NCI-H187 (cell line): Measurements from ENCODE around the gene RRP7A.
"Not testable (repeated sequence)": the region's sequence is repeated elsewhere in the genome, so short reads cannot be mapped to it uniquely, and the experiment has no call there.

Experiments used
- DNase-seq, 2 experiments: peaks; one replicate each; lab custom pipeline; 2025; lab: John Stamatoyannopoulos, UW

RRP7A gene

DNA sequence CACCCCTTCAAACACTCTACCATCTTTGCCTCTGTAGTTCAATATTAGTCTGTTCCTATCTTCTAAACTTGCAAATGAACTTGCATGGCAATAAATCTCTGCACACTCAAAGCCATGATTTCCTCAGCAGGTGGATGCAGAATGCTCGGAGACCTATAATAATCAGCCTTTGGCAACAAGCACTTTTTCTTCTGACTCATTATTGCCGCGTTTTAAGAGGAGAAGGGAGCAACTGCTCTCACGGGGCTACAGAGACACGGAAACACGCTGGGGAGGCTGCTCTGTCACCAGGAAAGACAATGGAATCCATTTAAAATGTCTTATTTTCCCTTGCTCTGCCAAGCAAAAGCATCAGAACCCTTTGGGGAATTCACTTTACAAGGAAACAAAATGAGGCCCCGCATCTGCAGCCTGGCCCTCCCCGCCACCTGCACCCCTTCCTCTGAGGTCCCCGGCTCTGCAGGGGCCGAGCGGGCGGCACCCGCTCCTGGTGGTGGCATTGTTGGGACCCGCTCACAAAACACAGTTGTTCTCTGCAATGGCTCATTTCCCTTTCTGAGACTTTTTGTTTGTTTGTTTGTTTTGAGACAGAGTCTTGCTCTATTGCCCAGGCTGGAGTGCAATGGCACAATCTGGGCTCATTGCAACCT is 15.6 kb upstream of the RRP7A start:
- DNase-seq, result not testable (repeated sequence)

DNA sequence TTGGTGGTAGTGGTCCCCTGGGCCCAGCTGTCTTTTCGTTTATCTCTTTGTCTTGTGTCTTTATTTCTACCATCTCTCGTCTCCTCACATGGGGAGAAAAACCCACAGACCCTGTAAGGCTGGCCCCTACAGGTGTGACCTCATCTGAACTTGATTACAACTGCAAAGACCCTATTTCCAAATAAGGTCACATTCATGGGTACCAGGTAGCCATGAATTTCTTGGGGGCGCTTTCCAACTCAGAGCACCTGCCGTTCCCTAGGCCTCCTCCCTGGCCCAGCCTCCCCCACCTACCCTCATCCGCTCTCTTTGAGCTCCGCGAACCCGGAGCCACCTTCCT is 14.0 kb upstream of the RRP7A start:
- no peak for DNase-seq

DNA sequence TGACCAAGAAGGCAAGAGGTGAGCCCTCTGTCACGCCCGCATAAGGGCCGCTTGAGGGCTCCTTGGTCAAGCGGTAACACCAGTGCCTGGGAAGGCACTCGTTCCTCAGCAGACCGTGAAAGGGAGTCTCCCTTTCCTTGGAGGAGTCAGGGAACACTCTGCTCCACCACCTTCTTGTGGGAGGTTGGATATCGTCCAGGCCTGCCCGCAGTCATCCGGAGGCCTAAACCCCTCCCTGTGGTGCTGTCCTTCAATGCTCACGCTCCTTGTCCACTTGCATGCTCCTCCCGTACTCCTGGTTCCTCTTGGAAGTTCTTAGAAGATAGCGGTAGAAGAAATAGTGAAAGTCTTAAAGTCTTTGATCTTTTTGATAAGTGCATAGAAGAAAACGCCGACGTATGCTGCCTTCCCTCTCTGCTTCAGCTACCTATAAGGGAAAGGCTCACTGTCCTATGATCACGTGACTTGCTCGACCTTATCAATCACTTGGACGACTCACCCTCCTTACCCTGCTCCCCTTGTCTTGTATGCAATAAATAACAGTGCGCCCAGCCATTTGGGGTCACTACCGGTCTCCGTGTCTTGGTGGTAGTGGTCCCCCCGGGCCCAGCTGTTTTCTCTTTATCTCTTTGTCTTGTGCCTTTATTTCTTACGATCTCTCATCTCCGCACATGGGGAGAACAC is 11.9 kb upstream of the RRP7A start:
- not testable (repeated sequence) for DNase-seq

DNA sequence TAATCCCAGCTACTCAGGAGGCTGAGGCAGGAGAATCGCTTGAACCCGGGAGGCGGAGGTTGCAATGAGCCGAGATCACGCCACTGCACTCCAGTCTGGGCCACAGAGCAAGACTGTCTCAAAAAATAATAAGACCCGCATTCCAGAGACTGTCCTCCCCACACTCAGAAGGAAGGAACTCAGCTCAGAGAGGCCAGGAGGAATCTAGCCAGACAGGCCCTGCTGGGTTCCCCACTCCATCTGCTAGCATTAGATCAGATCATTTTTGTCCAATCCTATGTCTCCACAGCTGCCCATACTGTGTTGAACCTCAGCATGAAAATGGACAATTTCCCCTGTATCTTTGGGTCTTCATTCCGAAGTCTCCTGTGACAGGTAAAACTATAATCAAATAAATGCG is 9.8 kb upstream of the RRP7A start:
- DNase-seq, result not testable (repeated sequence)

DNA sequence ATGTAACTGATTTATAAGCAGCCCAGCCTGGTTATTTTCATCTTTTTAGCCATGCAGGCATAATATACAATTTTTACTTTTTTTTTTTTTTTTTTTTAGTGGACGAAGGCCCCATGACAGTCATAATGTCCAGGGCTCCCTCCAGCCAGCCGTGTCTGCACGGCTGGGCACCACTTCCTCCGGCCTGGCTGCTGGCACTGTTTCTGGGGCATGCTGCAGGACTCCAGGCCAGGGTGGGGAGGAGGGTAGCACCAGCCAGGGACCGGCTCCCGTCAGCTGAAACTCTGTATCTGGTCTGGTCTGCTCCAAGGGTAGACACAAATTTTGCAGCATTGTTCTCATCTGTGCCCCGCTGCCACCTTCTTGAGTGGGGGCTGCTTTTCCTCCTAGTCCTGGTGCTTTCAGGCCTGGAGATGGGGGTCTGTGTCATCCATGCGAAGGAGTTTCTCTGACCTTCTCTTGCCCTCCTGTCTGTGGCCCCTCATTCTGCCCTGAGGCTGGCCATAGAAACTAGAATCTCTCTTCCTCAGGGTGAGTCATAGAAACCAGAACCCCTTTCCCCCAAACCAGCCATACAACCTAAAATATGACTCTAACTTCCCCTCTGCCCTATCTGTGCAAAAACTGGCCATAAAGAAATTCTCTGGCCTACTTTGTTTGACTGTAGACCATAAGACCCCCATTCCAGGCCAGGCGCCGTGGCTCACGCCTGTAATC is 9.2 kb upstream of the RRP7A start:
- no peak for DNase-seq

DNA sequence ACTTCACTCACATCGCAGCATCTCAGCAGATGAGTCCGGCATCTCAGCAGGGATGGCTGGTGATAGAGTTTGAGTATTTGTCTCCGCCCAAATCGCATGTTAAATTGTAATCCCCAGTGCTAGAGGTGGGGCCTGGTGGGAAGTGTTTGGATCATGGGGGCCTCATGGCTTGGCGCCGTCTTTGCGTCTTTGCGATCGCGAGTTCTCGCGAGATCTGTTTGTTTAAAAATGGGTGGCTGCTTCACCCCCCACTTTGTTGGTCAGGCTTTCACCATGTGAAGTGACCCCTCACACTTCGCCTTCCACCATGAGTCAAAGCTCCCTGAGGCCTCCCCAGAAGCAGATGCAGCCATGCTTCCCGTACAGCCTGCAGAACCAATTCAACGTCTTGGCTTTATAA is 3.0 kb upstream of the RRP7A start:
- DNase-seq, result no peak

DNA sequence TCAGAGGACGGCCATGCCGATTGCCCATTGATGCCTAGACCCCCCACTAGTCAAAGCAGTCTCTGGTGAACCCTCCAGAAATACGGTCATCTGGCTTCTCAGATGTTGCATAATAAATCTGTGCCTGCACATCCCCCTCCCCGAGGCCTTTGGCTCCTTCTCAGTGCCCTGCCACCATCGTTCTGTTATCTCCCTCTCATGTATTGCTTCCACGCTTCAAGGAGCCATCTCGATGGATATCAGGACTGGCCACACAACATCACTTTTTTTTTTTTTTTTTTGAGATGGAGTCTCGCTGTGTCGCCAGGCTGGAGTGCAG is 1.6 kb upstream of the RRP7A start:
- no peak for DNase-seq

DNA sequence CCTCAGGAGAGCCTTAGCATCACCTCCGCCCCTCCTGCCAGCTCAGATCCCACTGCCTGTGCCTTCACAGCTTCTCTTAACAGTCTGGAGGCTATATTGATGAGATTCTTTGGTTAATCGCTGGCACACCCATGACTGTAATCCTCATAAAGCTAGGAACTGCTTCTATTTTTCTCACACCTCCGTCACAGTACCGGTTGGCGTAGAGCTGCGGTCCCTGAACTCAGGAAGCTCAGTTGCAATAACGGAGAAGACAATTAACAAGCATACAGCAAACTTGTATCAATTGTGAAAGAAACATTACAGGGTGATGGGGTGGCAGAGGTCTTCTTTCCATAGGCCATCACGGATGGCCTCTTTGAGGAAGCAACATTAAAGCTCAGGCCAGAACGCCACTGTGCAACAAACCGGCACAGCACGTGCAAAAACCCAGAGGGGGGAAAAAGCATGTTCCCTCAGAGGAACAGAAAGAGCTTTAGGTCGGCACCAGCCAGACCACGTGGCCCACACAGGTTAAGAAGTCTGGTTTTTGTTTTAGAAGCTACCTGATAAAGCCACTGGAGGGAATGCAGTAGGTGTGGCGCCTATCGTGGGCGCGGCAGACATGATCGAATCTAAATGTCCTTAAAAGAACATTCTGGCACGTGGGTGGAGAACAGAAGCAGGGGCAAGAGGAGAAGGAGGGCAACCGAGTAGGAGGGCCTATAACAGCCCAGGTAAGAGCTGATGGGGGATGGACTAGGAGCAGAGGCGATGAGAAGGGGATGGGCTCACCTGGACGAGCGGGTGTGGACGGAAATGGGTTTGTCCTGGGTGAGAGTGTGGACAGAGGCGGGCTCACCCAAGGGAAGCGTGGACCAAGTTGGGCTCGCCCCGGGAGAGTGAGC is 715 bp downstream of the RRP7A start:
- not testable (repeated sequence) for DNase-seq

DNA sequence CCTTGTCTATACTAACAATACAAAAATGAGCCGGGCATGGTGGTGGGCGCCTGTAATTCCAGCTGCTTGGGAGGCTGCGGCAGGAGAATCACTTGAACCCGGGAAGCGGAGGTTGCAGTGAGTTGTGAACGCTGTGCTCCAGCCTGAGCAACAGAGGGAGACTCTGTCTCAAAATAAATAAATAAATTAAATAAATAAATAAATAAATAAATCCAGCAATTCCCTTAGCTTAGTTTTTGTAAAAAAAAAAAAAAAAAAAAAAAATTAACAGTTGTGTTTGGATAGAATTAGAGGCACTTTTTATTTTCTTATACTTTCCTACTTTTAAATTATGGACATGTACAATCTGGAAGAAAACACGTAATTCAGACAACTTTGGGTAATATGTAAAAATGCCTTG is 2.5 kb downstream of the RRP7A start:
- DNase-seq, result not testable (repeated sequence)

DNA sequence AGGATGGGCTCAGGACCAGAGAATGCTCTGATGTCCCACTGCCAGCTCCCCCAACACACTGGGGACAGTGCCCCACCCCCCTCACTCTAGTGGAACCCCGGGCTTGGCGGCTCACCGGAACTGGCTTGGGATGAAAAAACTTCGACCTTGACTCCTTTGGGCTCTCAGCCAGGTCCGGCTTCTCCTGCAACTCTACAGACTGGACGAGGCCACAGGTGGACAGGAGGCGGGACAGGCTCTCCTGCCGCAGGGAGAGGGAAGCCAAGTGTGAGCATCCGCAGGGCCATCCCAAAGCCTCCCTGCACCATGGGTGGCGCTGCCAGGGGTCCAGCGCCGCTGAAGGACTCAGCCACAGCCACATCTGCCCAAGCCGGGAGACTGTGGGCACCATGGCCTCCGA is 3.7 kb downstream of the RRP7A start:
- DNase-seq, result no peak

DNA sequence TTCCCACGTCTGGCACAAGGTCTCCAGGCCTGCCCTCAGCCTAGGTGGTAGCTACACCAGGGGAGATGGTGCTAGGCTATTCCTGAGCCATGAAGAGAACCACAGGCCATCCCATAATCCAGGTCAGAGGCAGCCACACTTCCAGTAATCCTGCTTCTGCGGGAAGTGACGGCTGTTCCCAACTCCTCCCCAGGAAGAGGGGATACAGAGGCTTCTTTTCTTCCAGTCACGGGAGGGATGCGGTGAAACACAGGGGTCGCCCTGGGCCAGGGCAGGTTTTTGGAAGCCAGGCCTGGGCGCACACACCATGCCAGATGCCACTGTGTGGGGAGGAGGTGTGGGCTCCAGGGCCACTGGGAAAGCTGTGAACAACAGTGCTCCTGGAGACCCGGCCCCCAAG is 4.3 kb downstream of the RRP7A start:
- not testable (repeated sequence) for DNase-seq

DNA sequence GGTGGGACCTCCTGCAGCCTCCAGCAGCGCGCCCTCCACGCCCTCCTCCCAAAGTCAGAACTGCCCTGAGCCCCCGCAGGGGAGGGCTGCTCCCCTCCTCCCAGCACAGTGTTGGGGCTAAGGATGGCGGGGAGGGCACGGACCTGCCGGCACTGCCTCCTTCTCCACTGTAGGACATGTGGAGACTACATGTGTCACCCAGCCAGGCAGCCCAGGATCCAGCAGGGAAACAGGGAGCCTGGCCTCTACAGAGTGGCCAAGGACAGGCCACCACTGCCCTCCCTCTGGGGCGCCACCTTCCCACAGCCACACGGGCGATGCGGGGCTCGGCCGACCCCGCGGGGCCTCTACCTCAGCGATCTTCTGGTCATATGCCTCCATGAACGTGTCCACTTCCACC is 5.3 kb downstream of the RRP7A start:
- not testable (repeated sequence) for DNase-seq

DNA sequence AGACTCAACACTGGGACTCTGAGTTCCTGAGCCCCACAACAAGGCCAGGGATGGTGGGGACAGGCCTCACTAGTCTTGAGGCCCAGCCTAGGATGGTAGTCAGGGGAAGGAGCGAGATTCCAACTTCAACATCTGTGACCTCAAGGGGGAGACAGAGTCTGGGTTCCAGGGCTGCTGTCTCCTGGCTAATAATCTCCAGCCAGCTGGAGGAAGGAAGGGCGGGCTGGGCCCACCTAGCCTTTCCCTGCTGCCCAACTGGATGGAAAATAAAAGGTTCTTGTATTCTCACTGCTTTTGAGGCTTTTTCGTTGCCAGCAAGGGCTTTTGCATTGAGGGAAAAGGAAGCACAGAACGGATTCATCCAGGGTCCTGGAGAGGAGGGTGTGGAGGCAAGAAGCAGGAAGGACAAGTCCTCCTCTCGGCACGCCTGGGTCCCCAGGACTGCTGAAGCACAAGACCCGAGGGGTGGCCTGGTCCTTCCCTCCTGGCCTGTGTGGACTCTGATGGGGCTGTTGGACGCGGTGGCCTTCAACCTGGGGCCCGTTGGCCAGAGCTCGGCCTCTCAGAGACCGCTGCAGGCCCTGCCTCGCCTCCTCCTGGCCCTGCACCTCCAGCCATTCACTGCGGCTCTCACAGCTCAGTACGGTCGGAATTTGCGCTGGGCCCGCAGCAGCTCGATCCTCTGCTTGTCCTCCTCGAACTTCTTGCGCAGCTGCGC is 7.2 kb downstream of the RRP7A start:
- not testable (repeated sequence) for DNase-seq

DNA sequence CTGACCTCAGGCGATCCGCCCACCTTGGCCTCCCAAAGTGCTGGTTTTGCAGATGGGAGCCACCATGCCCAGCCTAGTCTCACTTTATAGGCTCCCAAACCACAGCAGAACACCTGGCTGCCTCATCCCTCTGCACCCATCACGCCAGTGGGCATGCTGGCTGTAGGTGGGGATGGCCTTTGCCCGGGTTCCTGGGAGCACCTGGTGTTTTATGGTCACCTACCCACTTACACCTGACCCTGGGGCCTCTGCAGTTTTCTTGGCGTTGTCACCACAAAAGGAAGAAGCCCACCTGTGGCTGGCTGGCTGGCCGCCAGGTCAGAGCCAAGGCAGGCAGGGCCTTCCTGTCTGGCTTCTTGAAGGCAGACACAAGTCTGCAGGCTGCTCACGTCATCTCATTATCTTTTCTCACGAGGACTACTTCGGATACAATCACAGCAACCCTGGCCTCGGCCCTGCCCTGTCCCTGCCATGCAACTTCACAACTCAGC is 8.2 kb downstream of the RRP7A start:
- no peak for DNase-seq

DNA sequence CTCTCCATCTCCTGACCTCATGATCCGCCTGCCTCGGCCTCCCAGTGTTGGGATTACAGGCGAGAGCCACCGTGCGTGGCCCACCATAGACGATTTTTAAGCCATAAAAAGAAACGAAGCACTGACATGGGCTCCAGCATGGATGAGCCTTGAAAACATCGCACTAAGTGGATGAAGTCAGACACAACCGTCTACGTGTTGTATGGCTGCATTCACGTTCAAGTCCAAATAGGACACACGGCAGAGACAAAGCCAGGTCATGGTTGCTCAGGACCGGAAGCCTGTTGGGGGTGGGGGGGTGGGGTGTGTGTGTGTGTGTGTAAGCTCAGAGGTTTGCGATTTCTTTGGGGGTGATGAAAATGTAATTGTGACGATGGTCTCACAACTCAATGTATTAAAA is 10.0 kb downstream of the RRP7A start:
- DNase-seq, result no peak

DNA sequence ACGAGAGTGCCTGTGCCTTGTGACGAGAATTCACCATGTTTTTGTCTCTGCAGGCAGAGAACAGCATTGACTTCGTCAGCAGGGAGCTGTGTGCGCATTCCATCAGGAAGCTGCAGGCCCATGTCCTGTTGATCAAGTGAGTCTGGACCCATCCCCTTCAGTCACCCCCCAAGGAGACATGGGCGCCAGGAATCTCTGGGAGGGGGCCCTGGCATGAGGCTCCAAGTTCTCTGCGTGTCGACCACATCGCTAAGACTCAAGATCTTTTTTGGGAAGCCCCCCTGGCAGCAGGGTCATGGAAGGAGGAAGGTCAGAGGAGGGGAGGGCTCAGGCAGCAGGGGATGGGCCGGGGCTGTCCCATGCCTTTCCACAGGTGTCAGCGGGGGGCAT is 10.6 kb downstream of the RRP7A start:
- DNase-seq, result not testable (repeated sequence)

DNA sequence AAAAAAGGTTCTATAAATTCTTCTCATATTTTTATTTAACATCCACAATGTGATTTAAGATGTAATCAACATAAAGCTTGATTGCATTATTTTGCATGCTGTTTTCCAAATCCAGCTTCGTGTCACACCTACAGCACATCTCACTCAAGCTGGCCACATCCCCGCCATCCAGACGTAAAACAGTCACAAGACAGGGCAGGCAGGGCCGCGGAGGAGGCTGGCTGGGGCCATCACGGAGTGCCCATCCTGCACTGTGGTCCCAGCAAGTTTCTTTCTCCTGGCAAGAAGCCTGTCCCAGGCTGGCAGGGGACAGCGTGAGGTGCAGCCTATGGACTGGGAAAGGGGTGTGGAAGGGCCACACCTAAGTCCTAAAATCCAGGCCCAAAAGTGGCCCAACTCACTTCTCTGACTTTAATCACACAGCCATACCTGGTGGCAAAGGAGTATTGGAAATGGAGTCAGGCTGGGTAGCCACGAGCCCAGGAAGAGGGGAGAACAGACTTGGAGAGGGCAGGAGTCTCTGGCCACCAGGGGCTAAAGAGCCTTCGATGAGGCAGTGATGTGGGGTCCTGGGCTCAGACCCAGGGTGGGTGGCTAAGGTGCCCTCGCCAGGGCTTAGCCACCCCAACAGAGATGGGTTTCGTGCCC is 11.1 kb downstream of the RRP7A start:
- not testable (repeated sequence) for DNase-seq

DNA sequence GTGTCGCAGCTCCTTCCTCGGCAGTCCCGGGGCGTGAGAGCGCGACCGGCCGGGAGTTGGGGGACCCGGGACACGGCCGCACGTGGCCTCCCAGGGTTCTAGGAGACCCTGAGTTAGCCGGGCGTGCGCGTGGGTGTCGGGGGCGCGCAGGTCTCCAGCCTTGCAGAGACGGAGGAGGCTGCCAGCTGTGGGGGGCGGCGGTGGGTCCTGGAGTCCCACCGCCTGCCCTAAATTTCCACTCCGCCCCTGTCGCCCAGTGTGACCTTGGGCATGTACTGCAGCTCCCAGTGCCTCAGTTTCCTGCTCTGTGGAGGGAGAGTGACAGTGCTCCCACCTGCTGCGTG is 18.8 kb downstream of the RRP7A start:
- DNase-seq, result no peak

DNA sequence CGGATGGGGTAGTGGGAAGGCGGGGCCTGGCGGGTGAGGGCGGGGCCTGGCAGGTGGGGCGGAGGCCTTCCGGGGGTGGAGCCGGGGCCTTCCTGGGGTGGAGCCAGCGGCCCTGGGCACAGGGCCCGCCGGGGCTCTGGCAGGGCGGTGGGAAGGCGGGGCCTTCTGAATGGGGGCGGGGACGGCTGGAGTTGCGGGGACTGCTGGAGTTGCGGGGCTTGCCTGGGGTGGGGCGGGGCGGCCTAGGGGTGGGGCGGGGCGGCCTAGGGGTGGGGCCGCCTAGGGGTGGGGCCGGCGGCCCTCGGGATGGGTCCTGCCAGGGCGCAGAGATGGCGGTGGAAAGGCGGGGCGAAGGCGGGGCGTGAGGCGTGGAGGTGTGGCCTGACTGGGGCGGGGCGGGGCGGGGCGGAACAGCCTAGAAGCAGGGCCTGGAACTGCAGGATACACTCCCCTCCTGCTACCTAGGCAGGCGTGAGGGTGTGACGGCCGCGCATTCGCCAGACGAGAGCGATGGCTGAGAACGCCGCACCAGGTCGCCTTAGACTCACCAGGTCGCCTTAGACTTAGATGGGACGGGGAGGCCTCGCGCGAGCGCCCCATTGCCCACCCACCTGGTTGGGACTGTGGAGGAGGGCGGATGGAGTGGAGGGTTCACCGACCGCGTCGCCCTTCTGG is 19.3 kb downstream of the RRP7A start:
- DNase-seq, result peak; percentile 3 to 11

DNA sequence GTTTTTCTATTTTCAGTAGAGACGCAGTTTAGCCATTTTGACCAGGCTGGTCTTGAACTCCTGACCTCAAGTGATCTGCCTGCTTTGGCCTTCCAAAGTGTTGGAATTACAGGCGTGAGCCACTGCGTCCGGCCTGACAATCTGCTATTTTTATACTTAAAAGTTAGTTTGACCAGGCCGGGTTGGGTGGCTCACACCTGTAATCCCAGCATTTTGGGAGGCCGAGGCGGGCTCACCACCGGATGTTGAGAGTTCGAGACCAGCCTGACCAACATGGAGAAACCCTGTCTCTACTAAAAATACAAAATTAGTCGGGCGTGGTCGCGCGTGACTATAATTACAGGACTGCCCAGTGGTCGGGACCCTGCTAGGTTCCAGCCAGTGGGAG is 19.8 kb downstream of the RRP7A start:
- DNase-seq, result not testable (repeated sequence)
